Stomach (tissue), 4 donors: Measurements from ENCODE around the gene RGSL1.

ENCODE experiments used
- POLR2A ChIP-seq, 4 donors: fragments of 450-650 bp; IDR thresholded peaks; one replicate each; pipeline ENCODE4 v1.6.1; 2016; ENCODE audit warnings: antibody characterized with exemption in 4 of 4, control low read depth in 2 of 4, mild to moderate bottlenecking in 1 of 4, moderate library complexity in 1 of 4
- POLR2AphosphoS5 ChIP-seq, 3 donors: sonication (generic); formaldehyde crosslinking; IDR thresholded peaks; one replicate each; pipeline ENCODE4 v1.6.1; 2016; ENCODE audit warnings: antibody characterized with exemption in 3 of 3
- TF ChIP-seq, protein P1 (sequence below), 7 experiments: fragments of 450-650 bp in 4 of 7; fragments of 200-600 bp in 3 of 7; sonication (generic) in 3 of 7; IDR thresholded peaks; one replicate each; pipeline ENCODE4 v1.5.1; 2016 to 2019; ENCODE audit warnings: antibody characterized with exemption in 7 of 7, control low read depth in 2 of 7, mild to moderate bottlenecking in 1 of 7

DNA sequence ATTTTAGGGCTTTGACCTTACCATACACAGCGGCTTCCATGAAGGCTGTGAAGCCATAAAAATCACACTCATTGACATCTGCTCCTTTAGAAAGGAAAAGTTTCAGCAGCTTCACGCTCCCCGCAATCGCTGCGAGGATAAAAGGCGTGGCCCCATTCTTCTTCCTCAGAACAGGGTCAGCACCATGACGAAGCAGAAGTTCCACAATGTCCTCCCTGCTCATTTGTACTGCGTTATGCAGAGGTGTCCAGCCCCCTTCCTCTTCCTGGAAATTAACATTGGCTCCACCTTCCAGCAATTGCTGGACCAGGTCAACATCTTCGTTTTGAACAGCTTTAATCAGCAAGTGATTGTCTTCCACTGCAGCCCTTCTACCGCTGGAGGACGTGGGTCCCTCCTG, 136.4 kb downstream of the RGSL1 start:
- TF ChIP-seq, protein P1, sequence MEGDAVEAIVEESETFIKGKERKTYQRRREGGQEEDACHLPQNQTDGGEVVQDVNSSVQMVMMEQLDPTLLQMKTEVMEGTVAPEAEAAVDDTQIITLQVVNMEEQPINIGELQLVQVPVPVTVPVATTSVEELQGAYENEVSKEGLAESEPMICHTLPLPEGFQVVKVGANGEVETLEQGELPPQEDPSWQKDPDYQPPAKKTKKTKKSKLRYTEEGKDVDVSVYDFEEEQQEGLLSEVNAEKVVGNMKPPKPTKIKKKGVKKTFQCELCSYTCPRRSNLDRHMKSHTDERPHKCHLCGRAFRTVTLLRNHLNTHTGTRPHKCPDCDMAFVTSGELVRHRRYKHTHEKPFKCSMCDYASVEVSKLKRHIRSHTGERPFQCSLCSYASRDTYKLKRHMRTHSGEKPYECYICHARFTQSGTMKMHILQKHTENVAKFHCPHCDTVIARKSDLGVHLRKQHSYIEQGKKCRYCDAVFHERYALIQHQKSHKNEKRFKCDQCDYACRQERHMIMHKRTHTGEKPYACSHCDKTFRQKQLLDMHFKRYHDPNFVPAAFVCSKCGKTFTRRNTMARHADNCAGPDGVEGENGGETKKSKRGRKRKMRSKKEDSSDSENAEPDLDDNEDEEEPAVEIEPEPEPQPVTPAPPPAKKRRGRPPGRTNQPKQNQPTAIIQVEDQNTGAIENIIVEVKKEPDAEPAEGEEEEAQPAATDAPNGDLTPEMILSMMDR (IDR thresholded peaks at IDR 0.05): no peak
- no peak for TF ChIP-seq POLR2A (IDR thresholded peaks at IDR 0.05)
- no peak for TF ChIP-seq POLR2AphosphoS5 (IDR thresholded peaks at IDR 0.05)
